Hematopoietic multipotent progenitor cell treated with erythropoietin and hydrocortisone succinate and interleukin-3 and kit ligand, for 15 days (in vitro differentiated cells): ENCODE data around the gene PLK5.
A peak's percentile ranks its signal among the peaks of the same experiment; 100 is the strongest.
"Not testable (repeated sequence)": the region's sequence is repeated elsewhere in the genome, so short reads cannot be mapped to it uniquely, and the experiment has no call there.

Experiments
- DNase-seq: peaks from one replicate; pipeline ENCODE4 v3.0.0-alpha.2; 2015; ENCODE audit warnings: low spot score

PLK5 gene

GRCh38 chr19:1507763-1508506 is 15.9 kb upstream of the PLK5 start:
- peak; percentile 86 for DNase-seq

GRCh38 chr19:1508507-1508856 is 15.4 kb upstream of the PLK5 start:
- no peak for DNase-seq

GRCh38 chr19:1509602-1510441 is 14.1 kb upstream of the PLK5 start:
- DNase-seq = no peak

- DNase-seq = no peak
Measured at GRCh38 chr19:1510442-1510806, 13.5 kb upstream of the PLK5 start.

DNA sequence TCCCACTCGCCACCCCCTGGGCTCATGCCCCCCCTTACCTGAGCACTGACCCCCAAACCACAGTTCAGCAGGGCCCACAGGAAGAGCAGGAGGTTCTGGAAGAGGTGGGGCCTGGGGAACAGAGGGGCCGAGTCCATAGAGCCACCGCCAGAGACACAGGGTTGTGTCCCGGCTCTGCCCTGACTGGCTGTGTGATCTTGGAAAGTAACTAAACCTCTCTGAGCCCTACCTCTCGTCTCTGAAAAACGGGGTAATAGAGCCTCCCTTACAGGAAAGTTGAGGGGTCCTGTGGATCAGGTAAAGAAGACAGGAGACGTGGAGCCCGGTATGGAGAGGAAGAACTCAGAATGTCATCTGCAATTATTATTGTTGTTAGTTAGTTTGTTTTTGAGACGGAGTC is 13.1 kb upstream of the PLK5 start:
- no peak for DNase-seq

DNA sequence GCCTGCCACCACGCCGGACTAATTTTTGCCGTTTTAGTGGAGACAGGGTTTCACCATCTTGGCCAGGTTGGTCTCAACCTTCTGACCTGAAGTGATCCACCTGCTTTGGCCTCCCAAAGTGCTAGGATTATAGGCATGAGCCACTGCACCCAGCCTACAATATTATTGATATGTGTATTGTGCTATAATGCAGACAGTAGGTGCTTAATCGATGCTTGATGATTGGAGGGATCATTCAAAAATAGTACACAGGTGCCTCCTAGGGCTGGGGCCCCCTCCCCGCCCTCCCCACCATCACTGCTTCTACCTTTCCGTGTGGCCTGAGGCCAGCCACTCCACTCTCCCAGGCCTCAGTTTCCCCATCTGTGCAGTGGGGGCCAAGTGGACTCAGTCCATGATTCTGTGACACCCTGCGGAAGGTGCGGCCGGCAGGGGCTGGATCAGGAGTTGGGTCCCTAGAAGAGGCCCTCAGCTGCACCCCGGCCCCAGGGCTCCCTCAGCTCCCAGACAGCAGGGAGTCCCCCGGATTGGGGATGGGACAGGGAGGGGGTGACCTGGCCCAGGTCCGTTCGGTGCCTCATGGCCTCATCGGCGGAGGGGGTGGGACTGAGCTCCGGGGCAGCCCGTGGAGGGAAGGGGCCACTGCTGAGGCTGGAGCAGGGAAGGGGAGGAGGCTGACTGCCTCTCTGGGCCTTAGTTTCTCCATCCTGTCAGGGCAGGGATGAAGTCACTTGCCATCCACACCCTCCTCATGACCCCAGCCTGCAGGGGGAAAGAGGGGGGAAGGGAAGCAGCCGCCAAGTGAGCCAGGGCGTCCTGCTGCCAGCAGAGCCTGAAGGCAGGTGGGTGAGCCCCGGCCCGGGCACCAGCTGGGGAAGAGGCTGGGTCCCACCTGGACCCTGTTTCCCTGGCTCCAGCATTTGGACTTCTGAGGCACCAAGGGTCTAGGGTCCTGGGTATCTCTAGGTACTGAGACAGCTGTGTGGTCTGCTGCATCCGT is 12.3 kb upstream of the PLK5 start:
- no peak for DNase-seq

- DNase-seq = peak; percentile 47
Measured at GRCh38 chr19:1512671-1513498, 11.0 kb upstream of the PLK5 start, which contains the start of gene ADAMTSL5. TSS of gene ADAMTSL5 (minus strand) at chr19:1513019. CDS start at chr19:1510943, 2,076 bp downstream.

- DNase-seq = peak; percentile 65
Measured at GRCh38 chr19:1513499-1514294, 10.2 kb upstream of the PLK5 start.

DNA sequence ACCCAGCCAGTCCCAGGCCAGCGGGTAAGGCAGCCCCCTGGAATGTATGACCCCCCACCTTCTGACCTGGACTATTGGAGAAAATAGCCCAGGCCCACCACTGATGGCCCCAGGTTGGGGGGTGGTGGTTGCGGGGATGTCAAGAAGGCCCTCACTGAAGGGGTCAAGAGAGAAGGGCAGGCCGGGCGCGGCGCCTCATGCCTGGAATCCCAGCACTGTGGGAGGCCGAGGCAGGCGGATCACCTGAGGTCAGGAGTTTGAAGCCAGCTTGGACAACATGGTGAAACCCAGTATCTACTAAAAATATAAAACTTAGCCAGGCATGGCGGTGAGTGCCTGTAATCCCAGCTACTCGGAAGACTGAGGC is 9.6 kb upstream of the PLK5 start:
- DNase-seq = no peak

DNA sequence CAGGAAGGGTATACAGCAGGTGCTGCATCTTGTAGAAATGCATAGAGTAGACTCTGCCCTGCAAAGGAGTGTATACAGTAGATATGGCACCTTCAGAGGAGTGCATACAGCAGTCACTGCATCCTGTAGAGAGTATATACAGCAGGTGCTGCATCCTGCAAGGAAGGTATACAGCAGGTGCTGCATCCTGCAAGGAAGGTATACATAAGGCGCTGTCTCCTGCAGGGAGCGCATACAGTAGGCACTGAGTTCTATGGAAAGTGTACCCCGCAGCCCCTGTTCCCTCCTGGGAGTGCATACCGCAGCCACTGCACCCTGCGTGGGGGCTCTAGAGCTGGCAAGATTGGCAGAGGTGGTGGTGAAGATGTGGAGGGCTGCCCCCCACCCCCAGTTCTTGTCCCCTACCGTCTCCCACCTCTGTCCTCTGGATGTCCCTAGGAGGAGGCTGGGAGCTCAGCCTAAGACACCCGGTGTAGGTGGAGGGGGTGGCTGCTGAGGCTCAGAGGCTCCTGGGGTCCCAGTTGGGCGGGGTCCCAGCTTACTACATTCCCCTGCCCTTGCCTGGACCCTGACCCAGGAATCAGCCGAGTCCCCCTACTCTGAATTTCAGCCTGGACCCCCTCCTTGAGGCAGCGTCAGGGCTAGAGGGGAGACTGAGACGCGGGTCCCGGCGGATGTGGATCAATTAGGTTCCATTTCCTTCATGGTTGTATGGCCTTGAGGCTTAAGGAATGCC is 8.7 kb upstream of the PLK5 start:
- DNase-seq = no peak

DNA sequence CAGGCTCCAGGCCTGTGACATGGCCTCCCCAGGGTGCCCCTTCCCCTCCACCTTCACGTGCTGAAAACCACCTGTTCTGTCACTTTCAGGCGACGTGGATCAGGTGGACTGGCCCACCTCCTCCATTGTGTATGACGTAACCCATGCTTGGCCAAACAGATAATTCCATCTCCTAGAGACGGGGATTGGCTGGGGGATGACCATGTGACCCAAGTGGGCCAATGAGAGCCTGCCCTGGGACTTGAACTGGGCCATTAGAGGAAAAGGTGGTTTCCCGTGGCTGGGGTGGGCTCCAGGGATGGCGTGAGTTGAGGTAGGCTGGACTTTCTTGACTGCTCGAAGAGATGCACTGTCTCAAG is 7.5 kb upstream of the PLK5 start:
- DNase-seq = no peak

GRCh38 chr19:1518471-1518870 is 5.4 kb upstream of the PLK5 start:
- no peak for DNase-seq

DNA sequence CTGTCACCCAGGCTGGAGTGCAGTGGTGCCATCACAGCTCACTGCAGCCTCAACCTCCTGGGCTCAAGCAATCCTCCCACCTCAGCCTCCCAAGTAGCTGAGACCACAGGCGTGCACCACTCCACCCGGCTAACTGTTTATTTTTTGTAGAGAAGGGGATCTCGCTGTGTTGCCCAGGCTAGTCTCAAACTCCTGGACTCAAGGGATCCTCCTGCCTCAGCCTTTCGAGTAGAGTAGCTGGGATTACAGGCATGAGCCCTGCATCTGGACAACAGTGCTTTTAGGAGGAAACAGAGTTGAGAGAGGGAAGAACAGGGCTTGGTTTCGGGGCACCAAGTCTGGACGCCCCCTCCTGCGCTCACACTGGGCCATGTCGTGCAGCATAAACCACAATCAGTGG is 4.1 kb upstream of the PLK5 start:
- not testable (repeated sequence) for DNase-seq

- no peak for DNase-seq
Measured at GRCh38 chr19:1520203-1520780, 3.6 kb upstream of the PLK5 start.

GRCh38 chr19:1521636-1522035 is 2.2 kb upstream of the PLK5 start:
- DNase-seq = no peak

DNA sequence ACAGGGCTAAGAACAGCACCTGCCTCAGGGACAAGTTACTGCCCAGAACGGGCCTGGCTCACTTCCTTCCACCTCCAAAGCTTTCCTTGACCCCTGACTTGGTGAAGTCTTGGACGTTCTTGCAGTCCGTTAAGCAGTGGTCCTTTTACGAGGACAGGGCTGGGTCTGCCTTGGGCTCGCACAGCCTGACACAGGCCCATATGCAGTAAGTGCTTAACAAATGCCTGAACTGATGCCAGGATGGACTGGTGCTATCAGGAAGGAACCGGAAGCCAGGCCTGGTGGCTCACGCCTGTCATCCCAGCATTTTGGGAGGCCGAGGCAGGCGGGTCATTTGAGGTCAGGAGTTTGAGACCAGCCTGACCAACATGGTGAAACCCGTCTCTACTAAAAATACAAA is 1.8 kb upstream of the PLK5 start:
- no peak for DNase-seq

DNA sequence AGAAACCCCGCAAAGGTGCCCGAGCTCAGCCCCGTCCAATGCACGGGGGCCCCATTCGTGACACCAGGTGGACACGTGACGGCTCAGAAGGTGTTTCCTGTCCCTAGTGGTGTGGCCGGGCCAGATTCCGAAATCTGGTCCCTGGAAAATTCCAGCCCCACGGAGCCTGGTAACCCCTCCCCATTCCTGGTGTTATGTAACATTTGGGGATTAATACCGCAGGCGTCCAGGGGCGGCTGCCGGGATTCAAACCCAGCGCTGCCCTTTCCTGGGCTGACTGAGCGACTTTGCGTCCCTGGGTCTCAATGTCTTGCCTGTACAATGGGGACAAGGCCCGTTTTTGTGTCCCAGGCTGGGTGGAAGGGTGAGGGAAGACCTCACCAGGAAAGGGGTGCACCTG is 1.0 kb upstream of the PLK5 start:
- DNase-seq = no peak

DNA sequence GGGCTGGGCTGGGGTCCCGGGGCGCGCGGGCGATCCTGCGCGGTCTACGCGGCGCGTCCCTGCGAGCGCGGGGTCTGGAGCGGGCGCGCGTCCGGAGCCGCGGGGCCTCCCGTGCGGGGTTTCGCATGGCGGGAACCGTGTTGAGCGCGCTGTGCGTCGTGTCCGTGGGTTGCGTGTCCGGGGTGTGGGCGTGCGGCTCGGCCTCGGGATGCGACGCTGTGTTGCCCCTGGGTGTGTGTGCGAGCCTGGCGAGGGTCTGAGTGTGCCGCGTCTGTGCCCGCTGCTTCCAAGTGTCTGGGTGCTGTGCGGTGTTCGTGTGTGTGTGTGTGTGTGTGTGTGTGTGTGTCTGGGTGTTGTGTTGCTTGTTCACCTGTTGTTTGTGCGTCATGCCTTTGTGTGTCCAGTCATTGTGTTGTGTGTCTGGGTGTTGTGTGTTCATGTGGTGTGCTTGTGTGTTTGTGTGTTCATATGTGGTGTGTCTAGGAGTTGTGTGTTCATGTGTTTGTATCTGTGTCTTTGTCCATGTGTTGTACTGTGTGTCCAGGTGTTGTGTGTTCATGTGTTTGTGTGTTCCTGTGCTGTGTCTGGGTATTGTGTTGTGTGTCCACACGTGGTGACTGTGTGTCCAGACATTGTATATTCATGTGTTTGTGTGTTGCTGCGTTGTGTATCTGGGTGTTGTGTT is 552 bp downstream of the PLK5 start:
- no peak for DNase-seq

DNA sequence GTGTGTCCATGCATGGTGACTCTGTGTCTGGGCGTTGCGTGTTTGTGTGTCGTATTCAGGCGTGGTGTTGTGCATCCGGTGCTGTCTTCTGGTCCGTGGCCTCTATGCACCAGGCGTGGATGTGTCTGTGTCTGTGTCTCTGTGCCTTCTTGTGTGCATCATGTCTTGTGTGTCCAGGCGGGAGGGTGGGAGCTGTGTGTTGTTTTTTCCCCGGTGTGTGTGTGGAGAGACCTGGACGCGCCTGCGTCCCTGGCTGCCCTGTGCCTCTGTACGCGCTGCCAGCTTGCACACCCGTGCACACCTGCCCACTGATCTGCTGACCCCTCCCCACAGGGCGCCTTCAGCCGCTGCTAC is 1.1 kb downstream of the PLK5 start:
- DNase-seq = no peak
